Effector memory CD8-positive, alpha-beta T cell (primary cell): ENCODE results near the gene DENND4A.
A peak's percentile ranks its signal among the peaks of the same experiment; 100 is the strongest.

Experiments used
- ATAC-seq: fragments of 150-1000 bp; cut with Tn5 transposase; replicated peaks from 2 replicates; pipeline ENCODE4 v1.10.0; 2021; ENCODE audit warnings: mild to moderate bottlenecking, moderate library complexity
- DNase-seq, 3 experiments: peaks; one replicate each; pipeline ENCODE4 v3.0.0; 2021
- H3K27ac Mint-ChIP-seq, 2 donors: one replicate each; pipeline ENCODE4 v1.8.0; 2022; ENCODE audit warnings: mild to moderate bottlenecking in 2 of 2, mixed read lengths in 2 of 2, moderate library complexity in 2 of 2
- H3K27me3 Mint-ChIP-seq, 2 donors: one replicate each; pipeline ENCODE4 v1.8.0; 2022; ENCODE audit warnings: mixed read lengths in 2 of 2
- H3K36me3 Mint-ChIP-seq: one replicate; pipeline ENCODE4 v1.8.0; 2022; ENCODE audit warnings: mild to moderate bottlenecking, moderate library complexity, mixed read lengths; ENCODE audit not compliant: insufficient read depth
- H3K4me1 Mint-ChIP-seq, 2 donors: one replicate each; pipeline ENCODE4 v1.8.0; 2022; ENCODE audit warnings: low read depth in 2 of 2, mixed read lengths in 2 of 2
- H3K4me3 Mint-ChIP-seq, 2 donors: one replicate each; pipeline ENCODE4 v1.8.0; 2022; ENCODE audit warnings: mild to moderate bottlenecking in 2 of 2, mixed read lengths in 2 of 2, moderate library complexity in 2 of 2
- H3K9me3 Mint-ChIP-seq, 2 donors: one replicate each; pipeline ENCODE4 v1.8.0; 2022; ENCODE audit warnings: mixed read lengths in 2 of 2

DENND4A gene

DNA sequence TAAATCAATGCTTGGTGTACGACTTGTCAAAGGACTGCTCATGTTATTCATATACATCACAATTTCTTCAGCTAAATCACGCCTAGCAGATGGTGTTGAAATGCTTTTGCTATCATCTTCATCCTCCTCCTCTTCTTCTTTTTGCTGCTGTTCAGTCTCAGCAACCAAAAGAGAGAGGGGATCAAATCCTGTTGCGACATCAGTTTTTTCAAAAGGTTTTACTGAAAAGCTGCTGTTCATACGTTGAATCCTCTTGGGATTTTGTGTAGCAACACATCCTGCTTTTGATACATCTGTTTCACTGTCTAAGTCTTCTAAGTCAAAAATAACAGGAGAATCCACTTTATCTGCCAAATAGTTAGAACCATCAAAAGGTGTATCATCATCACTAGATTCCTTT, 101.3 kb downstream of the DENND4A start:
- H3K36me3 Mint-ChIP-seq: peaks cover 57% of the 10 kb centered on the region
- no peak overlapping the region for H3K27ac Mint-ChIP-seq
- DNase-seq (no peak), ATAC-seq (no peak)
- H3K4me3 Mint-ChIP-seq: no peak overlapping the region
- H3K27me3 Mint-ChIP-seq: no peaks in the 10 kb centered on the region
- H3K9me3 Mint-ChIP-seq: no peaks in the 10 kb centered on the region
- no peaks in the 10 kb centered on the region for H3K4me1 Mint-ChIP-seq

DNA sequence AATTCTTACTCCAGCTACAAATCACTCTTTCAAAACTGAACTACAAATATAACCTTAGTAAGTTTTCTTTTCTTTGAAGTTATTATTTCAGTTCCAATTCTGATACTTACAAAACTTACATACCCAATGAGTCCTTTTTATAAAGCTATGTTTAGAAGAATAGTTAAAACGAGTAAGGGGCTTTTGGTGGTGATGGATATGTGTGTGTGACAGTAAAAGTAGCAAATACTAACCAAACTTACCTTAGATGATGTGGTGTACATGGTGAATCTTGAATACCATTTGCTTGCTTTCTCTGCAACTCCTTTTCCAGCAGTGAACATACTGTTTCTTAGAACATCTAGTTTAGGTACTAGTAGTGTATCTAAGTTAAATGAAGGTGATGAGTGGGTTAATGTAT, 101.9 kb downstream of the DENND4A start:
- Mint-ChIP-seq H3K27ac (no peak overlapping the region), H3K27me3 (no peaks in the 10 kb centered on the region), H3K9me3 (no peaks in the 10 kb centered on the region), H3K4me3 (no peak overlapping the region), H3K4me1 (no peaks in the 10 kb centered on the region), H3K36me3 (peaks cover 55% of the 10 kb centered on the region)
- DNase-seq (no peak), ATAC-seq (no peak)

DNA sequence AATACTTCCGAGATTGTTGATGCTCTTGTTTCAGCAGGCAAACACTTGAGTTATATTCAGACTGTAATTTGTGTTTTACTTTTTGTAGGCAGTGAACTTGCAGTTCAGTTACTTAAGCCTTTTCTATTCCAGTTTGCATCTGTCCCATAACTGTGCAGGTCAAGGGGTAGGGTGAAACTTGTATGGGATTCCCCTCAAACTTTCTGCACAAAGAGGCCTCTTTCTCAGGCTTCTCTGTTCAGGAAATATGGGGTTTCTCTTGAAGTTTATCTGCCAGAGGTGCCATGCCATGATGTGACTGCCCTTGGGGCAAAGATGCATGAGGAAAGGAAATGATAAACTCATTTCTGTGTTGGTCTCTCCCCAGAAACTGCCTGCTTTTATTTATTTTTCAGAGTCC, 103.6 kb downstream of the DENND4A start:
- no peaks in the 10 kb centered on the region for H3K27me3 Mint-ChIP-seq
- H3K4me1 Mint-ChIP-seq: peaks cover 0 to 4% of the 10 kb centered on the region in 2 donors
- H3K27ac Mint-ChIP-seq: no peak overlapping the region
- no peak overlapping the region for H3K4me3 Mint-ChIP-seq
- ATAC-seq (no peak), DNase-seq (no peak)
- peaks cover 52% of the 10 kb centered on the region for H3K36me3 Mint-ChIP-seq
- H3K9me3 Mint-ChIP-seq: no peaks in the 10 kb centered on the region

DNA sequence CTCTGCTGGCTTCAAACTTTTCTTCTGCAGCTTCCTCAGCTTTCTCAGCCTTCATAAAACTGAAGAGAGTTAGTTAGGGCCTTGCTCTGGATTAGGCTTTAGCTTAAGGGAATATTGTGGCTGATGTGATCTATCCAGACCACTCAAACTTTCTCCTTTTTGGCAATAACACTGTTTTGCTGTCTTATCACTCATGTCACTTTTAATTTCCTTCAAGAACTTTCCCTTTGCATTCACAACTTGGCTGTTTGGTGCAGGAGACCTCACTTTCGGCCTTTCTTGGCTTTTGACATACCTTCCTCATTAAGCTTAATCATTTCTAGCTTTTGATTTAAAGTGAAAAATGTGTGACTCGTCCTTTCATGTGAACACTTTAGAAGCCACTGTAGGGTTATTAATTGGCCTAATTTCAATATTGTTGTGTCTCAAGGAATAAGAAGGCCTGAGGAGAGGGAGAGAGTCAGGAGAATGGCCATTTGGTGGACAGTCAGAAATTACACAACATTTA, 109.6 kb downstream of the DENND4A start:
- H3K27me3 Mint-ChIP-seq: no peaks in the 10 kb centered on the region
- peaks cover 11% of the 10 kb centered on the region for H3K36me3 Mint-ChIP-seq
- H3K9me3 Mint-ChIP-seq: no peaks in the 10 kb centered on the region
- H3K27ac Mint-ChIP-seq: no peak overlapping the region
- ATAC-seq: no peak
- DNase-seq: no peak
- peaks cover 0 to 4% of the 10 kb centered on the region in 2 donors for H3K4me1 Mint-ChIP-seq
- no peak overlapping the region for H3K4me3 Mint-ChIP-seq

DNA sequence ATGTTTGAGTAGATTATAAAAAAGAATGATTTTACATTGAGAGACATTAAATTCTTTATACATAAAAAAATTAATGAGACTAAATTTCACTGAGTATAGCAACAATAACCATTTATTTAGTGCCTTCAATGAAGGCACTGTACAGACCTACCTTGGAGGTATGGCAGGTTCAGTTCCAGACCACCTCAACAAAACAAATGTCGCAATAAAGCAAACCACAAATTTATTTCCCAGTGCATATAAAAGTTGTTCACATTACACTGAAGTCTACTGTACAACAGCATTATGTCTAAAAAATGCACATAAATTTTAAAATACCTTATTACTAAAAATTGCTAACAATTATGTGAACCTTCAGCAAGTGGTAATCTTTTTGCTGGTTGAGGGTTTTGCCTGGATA, 111.5 kb downstream of the DENND4A start:
- ATAC-seq (no peak), DNase-seq (no peak)
- Mint-ChIP-seq H3K4me1 (peaks cover 0 to 4% of the 10 kb centered on the region in 2 donors), H3K36me3 (peaks cover 13% of the 10 kb centered on the region), H3K27ac (no peak overlapping the region), H3K9me3 (no peaks in the 10 kb centered on the region), H3K27me3 (no peaks in the 10 kb centered on the region), H3K4me3 (no peak overlapping the region)

DNA sequence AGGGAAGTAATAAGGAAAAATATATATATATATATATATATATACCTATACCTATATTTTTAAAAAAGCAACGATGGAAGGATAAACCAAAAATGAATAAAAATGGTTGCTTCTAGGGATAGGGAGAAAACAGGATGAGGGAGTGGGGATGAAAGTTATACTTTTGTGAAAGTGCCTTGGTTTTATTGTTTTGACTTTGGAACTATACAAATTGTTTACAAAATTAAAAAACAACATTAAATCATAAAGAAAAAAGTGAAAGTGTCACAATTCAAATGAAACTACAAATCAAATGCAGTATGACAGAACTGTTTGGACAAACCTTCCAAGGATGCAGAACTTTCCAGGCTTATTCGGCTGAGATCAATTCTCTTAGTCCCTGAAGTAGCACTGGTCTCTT, 116.0 kb downstream of the DENND4A start:
- Mint-ChIP-seq H3K4me3 (no peak overlapping the region), H3K4me1 (no peaks in the 10 kb centered on the region), H3K27me3 (no peaks in the 10 kb centered on the region), H3K27ac (no peak overlapping the region), H3K9me3 (no peaks in the 10 kb centered on the region), H3K36me3 (peaks cover 40% of the 10 kb centered on the region)
- no peak for DNase-seq
- no peak for ATAC-seq

DNA sequence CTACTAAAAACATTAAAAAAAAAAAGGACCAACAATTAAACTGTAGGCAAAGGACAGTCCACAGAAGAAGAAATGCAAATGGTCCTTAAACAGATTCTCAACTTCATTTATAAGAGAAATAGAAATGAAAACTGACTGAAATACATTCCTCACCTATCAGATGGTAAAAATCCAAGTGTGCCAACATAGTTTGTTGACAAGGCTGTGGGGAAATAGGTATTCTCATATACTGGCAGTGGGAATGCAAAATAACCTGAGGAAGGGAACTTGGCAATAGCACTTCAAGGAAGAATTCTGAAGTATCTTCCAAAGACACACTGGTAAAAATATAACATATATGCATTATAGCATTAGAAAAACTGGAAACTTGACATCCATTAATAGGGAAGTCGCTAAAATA, 116.5 kb downstream of the DENND4A start:
- Mint-ChIP-seq H3K4me1 (no peaks in the 10 kb centered on the region), H3K9me3 (no peaks in the 10 kb centered on the region), H3K4me3 (no peak overlapping the region), H3K27me3 (no peaks in the 10 kb centered on the region), H3K27ac (no peak overlapping the region), H3K36me3 (peaks cover 45% of the 10 kb centered on the region)
- no peak for ATAC-seq
- DNase-seq: no peak

DNA sequence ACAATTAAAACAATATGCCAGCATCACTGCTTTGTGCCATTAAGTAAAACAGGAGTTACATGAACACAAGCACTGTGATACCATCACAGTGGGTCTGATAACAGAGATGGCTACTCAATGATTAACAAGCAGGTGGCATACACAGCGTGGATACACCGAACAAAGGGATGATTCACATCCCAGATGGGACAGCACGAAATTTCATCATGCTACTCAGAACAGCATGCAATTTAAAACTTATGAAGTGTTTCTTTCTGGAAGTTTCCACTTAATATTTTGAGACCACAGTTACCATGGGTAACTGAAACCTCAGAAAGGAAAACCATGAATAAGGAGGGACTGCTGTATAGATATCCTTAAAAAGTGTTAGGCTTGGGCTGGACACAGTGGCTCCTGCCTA, 125.8 kb downstream of the DENND4A start:
- H3K27me3 Mint-ChIP-seq: no peaks in the 10 kb centered on the region
- no peaks in the 10 kb centered on the region for H3K4me1 Mint-ChIP-seq
- no peak overlapping the region for H3K27ac Mint-ChIP-seq
- no peaks in the 10 kb centered on the region for H3K9me3 Mint-ChIP-seq
- ATAC-seq (no peak), DNase-seq (no peak)
- no peak overlapping the region for H3K4me3 Mint-ChIP-seq
- H3K36me3 Mint-ChIP-seq: peaks cover 85% of the 10 kb centered on the region

DNA sequence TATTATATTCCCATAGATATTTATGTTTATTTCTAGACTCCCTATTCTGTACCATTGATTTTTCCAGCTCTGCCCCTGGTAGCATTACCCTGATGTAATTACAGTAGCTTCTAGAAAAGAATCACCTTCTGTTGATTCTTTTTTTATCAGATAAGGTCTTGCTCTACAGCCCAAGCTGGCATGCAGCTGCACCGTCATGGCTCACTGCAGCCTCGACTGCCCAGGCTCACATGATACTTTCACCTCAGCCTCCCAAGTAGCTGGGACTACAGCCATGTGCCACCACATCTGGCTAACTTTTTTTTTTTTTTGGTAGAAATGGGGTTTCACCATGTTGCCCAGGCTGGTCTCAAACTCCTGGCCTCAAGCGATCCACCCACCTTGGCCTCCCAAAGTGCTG, 128.6 kb downstream of the DENND4A start:
- no peak for DNase-seq

DNA sequence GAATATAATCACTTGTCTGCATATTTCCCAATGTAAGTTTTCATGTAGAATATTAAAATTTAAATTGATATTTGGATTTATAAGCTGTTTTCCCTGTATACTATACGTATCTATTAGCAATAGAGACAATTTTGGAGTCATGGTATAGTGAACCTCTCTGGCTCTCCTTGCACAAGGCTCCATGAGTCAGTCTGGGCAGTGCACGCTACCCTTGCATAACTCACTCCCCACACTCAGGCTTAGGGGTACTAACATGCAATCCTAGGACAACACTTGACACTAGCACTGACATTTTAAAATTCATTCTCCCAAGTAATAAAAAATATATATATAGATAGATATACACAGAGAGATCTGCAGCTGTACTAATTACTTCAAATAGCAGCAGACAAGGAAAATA, 131.2 kb downstream of the DENND4A start:
- DNase-seq: no peak
- Mint-ChIP-seq H3K4me3 (no peak overlapping the region), H3K27me3 (no peaks in the 10 kb centered on the region), H3K4me1 (no peaks in the 10 kb centered on the region), H3K9me3 (no peaks in the 10 kb centered on the region), H3K36me3 (peaks cover 70% of the 10 kb centered on the region), H3K27ac (no peak overlapping the region)
- no peak for ATAC-seq

More for the DNA sequence above, 128.6 kb downstream of the DENND4A start:
- H3K27me3 Mint-ChIP-seq: no peaks in the 10 kb centered on the region
- ATAC-seq: no peak
- H3K36me3 Mint-ChIP-seq: peaks cover 79% of the 10 kb centered on the region
- no peak overlapping the region for H3K27ac Mint-ChIP-seq
- no peaks in the 10 kb centered on the region for H3K9me3 Mint-ChIP-seq
- no peak overlapping the region for H3K4me3 Mint-ChIP-seq
- no peaks in the 10 kb centered on the region for H3K4me1 Mint-ChIP-seq

DNA sequence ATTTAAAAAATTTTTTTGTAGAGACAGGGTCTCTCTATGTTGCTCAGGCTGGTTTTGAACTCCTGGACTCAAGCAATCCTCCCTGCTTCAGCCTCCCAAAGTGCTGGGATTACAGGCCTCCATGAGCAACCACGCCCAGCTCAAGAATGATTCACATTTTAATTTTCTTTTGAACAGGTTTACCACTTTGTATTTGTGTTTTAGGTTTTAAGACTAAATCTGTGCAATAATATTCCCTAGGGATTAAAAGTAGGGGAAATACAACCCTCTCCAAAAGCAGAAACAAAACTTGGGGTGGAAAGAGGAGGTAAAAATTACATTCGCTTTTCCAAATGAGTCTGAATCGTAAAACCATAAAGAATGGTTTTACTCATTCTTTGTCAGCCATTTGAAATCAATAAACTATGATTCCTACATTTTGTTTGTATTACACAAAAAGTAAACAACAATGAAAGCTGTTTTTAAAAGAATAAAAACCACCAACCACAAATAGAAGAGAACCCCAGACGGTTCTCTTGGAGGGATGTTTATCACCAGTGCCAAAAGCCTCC, 132.5 kb downstream of the DENND4A start:
- no peak for ATAC-seq
- Mint-ChIP-seq H3K36me3 (peaks cover 66% of the 10 kb centered on the region), H3K9me3 (no peaks in the 10 kb centered on the region), H3K27ac (no peak overlapping the region), H3K4me1 (no peaks in the 10 kb centered on the region), H3K4me3 (no peak overlapping the region), H3K27me3 (no peaks in the 10 kb centered on the region)
- DNase-seq: no peak

DNA sequence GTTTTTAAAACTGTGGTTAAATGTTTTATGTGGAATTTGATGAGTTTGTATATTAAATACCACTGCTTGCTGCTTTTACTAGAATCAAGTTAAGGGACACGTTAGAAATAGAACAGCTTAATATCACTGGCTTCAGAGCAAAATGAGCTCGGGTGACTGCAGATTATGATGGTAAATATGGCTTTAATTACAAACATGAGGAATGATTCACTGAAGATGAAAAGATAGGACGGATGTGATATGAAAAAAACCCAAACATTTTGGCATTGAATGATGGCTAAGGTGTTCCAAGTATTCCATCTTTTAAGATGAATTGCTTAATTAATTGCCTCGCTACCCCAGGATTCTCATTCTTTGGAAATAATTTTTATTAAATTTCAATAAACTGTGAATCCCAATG, 136.6 kb downstream of the DENND4A start:
- H3K27me3 Mint-ChIP-seq: no peaks in the 10 kb centered on the region
- peaks cover 45% of the 10 kb centered on the region for H3K36me3 Mint-ChIP-seq
- H3K27ac Mint-ChIP-seq: peak overlapping the region in 1 of 2 donors; percentile 81
- H3K9me3 Mint-ChIP-seq: no peaks in the 10 kb centered on the region
- peaks cover 5 to 7% of the 10 kb centered on the region in 2 donors for H3K4me1 Mint-ChIP-seq
- H3K4me3 Mint-ChIP-seq: no peak overlapping the region
- DNase-seq (no peak), ATAC-seq (no peak)

DNA sequence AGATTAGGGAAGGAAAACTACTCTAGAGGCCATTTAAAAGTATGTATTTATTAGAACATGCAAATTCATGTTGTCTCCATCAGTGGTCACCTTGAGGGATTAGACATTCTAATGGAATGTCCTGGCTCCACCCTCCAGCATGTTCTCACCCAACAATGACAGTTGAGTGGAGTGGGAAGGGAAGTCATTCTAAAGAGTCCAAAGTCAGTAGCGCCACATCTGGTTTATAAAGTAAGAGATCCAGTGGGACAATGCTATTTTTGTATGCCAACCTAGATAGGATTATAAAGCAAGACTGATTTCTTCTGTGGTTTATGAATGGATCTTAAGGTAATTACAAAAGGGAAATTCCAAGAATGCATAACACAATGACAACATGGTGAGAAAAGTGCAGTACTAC, 137.1 kb downstream of the DENND4A start:
- ATAC-seq (no peak), DNase-seq (no peak)
- no peaks in the 10 kb centered on the region for H3K27me3 Mint-ChIP-seq
- H3K27ac Mint-ChIP-seq: peak overlapping the region in 1 of 2 donors; percentile 81
- H3K36me3 Mint-ChIP-seq: peaks cover 42% of the 10 kb centered on the region
- H3K4me3 Mint-ChIP-seq: no peak overlapping the region
- peaks cover 9 to 11% of the 10 kb centered on the region in 2 donors for H3K4me1 Mint-ChIP-seq
- no peaks in the 10 kb centered on the region for H3K9me3 Mint-ChIP-seq

DNA sequence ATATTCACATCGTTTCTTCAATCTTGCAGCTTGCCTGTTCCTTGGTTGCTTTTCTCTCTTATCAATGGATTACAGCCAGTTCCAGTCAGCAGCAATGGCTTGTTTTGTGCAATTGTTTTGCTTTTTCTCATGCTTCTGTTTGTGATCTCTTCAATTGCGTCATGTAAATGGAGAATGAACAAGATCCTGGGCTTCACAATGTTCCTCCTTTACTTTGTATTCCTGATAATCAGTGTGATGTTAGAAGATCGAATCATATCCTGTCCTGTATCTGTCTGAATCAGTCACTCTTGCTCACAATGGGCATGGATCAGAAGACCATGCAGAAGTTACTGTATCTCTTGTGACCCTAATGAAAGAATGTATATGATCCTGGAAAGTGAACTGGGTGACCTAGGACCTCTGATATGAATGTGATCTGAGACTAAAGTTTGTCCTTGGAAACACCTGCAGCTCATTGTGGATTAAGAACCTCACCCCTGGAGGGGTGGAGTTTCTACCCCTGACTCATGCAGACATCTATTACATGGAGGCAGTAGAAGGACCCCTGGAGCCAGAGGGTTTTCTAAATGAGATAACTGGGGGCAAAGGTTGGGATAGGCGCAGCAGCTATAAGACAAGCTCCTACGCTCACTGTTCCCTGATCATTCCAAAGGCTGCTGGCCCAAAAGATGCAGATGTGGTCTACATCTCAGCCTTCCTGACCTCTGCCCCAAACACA, 138.1 kb downstream of the DENND4A start:
- Mint-ChIP-seq H3K27ac (peak overlapping the region; percentile 73 to 86), H3K4me3 (no peak overlapping the region), H3K36me3 (peaks cover 33% of the 10 kb centered on the region), H3K9me3 (no peaks in the 10 kb centered on the region), H3K27me3 (no peaks in the 10 kb centered on the region), H3K4me1 (peaks cover 9 to 11% of the 10 kb centered on the region in 2 donors)
- ATAC-seq (no peak), DNase-seq (no peak)
